Kidney epithelial cell (primary cell): Measurements from ENCODE around the gene MAP4K4. TPM values are rescaled to one million over a fixed set of nuclear protein-coding genes. Genes with fewer than 3 reads are reported as not detected.

Experiments
- DNase-seq: peaks from one replicate; pipeline ENCODE4 v3.0.0-alpha.2; 2010; ENCODE audit warnings: low read depth
- H3K27me3 ChIP-seq: 2 replicates; pipeline ENCODE4 v1.6.0; 2011; ENCODE audit warnings: low read length; ENCODE audit not compliant: control insufficient read depth, insufficient read depth
- H3K36me3 ChIP-seq: 2 replicates; pipeline ENCODE4 v1.5.1; 2011; ENCODE audit warnings: low read length; ENCODE audit not compliant: control insufficient read depth, insufficient read depth
- H3K4me3 ChIP-seq: 2 replicates; pipeline ENCODE4 v1.5.1; 2011; ENCODE audit warnings: low read depth, mild to moderate bottlenecking, control low read depth, low read length
- CTCF ChIP-seq: IDR thresholded peaks from 2 replicates; pipeline ENCODE4 v1.5.1; 2011; ENCODE audit warnings: mild to moderate bottlenecking, moderate library complexity, low read length, control low read depth, inconsistent platforms; ENCODE audit not compliant: insufficient read depth, poor library complexity, severe bottlenecking
- total RNA-seq: library from RNA; depleted of rRNA; stranded (reverse); fragments of >200 nt; gene quantifications from 2 replicates; pipeline ENCODE4 v1.2.3, GENCODE V29; 2015

MAP4K4 gene
- total RNA-seq, 1 donor from 2014 or later, result 134 TPM

- no peaks in the 10 kb centered on the region for H3K27me3 ChIP-seq
- no peak for TF ChIP-seq CTCF
- H3K36me3 ChIP-seq, result no peaks in the 10 kb centered on the region
- DNase-seq, result no peak
- H3K4me3 ChIP-seq, result no peak overlapping the region
These were observed 57.1 kb downstream of the MAP4K4 start for GRCh38 chr2:101754618-101755017.

DNA sequence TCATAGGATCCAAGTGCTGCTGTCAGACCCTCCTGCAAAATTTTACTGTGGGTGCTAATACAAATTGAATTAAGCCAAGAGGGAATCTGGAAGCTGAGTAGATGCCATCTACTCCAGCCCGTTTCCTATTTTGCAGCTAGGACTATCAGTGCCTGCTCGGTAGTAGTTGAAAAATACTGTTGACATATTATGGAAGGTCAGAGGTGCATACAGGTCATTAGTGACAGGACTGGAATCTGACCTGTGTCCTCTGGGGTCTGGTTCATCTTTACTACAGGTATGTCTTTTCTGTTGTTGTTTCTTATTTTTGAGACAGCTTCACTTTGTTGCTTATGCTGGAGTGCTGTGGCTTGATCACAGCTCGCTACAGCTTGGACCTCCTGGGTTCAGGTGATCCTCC lies 58.8 kb downstream of the MAP4K4 start:
- no peak overlapping the region for H3K4me3 ChIP-seq

DNA sequence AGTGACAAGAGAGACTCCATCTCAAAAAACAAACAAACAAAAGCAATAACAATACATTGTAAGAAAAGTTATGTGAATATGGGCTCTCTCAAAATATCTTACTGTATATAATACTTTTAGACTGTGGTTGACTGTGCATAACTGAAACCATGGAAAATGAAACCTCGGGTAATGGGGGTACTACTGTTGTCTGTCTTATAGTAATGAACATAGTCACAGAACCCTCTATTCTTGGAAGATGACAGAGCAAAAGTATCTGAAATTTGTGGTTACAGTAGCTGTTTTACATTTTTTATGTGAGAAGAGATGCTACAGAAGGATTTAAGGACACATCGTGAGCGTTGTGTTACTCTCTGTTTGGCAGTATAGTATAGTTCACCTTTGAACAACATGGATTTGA lies 60.5 kb downstream of the MAP4K4 start:
- DNase-seq, result no peak
- Histone ChIP-seq H3K4me3 (no peak overlapping the region), H3K36me3 (no peaks in the 10 kb centered on the region), H3K27me3 (no peaks in the 10 kb centered on the region)
- no peak for TF ChIP-seq CTCF

More for the DNA sequence above, 58.8 kb downstream of the MAP4K4 start:
- no peak for TF ChIP-seq CTCF
- DNase-seq, result no peak
- no peaks in the 10 kb centered on the region for H3K27me3 ChIP-seq
- no peaks in the 10 kb centered on the region for H3K36me3 ChIP-seq

DNA sequence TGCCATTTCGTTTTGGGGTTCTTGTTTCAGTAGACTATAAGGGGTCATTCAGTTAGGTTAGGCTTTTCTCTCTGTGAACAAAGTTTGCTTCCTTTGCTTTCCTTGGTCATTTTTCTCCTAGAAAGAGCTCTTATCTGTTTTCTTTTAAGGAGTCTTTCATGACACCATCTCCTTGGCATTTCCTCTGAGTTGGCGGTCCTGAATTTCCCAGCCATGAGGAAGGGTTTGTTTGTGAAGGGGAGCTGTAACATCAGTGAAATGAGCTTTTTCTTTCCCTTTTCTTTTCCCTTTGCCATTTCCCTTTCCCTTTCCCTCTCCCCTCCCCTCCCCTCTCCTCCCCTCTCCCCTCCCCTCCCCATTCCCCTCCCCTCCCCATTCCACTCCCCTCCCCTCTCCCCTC lies 61.7 kb downstream of the MAP4K4 start:
- Histone ChIP-seq H3K27me3 (no peaks in the 10 kb centered on the region), H3K4me3 (no peak overlapping the region), H3K36me3 (no peaks in the 10 kb centered on the region)
- DNase-seq, result peak; percentile 86
- no peak for TF ChIP-seq CTCF

DNA sequence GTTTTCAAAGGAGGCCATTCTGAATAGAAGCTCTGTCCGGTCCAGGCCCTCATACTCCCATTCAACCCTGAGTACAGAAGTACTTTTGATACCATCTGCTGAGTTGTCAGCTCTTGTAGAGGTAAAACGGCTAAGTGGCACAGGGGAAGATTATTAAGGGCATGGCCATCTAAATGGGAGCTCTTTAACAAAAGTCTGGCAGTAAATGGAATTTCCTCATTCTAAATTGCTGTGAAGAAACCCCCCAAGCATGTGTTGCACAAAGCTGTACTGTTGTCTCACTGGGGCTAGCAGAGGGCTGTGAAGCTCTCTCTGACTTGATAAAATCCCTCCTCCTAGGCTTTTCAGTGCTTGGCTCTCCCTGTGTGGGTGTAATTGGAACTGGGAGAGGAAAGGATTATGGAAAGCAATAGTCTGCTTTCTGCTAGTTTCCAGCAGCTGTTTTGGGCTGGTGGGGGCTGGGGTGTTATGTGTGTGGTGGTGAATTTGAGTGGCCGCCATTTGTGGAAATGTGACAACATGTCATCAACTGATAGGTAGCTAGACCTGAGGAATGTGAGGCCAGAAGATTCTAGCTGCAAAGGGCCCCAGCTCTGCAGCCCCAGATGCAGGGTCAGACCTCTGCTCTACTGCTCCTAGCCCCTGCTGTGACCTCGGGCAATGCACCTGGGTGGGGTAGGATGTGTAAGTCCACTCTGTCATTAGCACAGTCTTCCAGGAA lies 65.1 kb downstream of the MAP4K4 start:
- no peak for TF ChIP-seq CTCF
- no peak overlapping the region for H3K4me3 ChIP-seq
- no peaks in the 10 kb centered on the region for H3K27me3 ChIP-seq
- H3K36me3 ChIP-seq, result no peaks in the 10 kb centered on the region
- DNase-seq, result no peak

GRCh38 chr2:101763496-101764333 lies 66.2 kb downstream of the MAP4K4 start:
- Histone ChIP-seq H3K36me3 (no peaks in the 10 kb centered on the region), H3K4me3 (no peak overlapping the region), H3K27me3 (no peaks in the 10 kb centered on the region)
- no peak for DNase-seq
- TF ChIP-seq CTCF, result no peak
